ENCODE data around the gene ULK4.
"Not testable (repeated sequence)": the region's sequence is repeated elsewhere in the genome, so short reads cannot be mapped to it uniquely, and the experiment has no call there.

The ULK4 gene

GRCh38 chr3:41701191-41701698, 260.7 kb downstream of the ULK4 start:
- DNase-seq (ENCODE audit: low read depth) = no peak
- H3K4me3 ChIP-seq (ENCODE audit: low read depth, low read length) = no peak overlapping the region

GRCh38 chr3:41700155-41700554, 261.7 kb downstream of the ULK4 start:
- no peak overlapping the region for H3K4me3 ChIP-seq (ENCODE audit: low read depth, low read length)
- no peak for DNase-seq (ENCODE audit: low read depth)

GRCh38 chr3:41698898-41699297, 263.0 kb downstream of the ULK4 start:
- H3K4me3 ChIP-seq (ENCODE audit: low read depth, low read length) = no peak overlapping the region
- DNase-seq (ENCODE audit: low read depth) = no peak

DNA sequence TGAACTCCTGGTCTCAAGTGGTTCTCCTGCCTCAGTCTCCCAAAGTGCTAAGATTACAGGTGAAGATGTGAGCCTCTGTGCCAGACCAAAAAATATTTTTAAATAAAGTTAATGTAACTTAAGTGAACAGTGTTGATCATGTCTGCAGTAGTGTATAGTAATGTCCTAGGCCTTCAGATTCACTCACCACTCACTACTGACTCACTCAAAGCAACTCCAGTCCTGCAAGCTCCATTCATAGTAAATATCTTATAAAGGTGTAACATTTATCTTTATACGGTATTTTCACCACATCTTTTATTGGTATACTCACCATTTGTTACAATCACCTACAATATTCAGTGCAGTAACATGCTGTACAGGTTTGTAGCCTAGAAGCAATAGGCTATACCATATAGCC, 264.2 kb downstream of the ULK4 start:
- DNase-seq (ENCODE audit: low read depth) = no peak

DNA sequence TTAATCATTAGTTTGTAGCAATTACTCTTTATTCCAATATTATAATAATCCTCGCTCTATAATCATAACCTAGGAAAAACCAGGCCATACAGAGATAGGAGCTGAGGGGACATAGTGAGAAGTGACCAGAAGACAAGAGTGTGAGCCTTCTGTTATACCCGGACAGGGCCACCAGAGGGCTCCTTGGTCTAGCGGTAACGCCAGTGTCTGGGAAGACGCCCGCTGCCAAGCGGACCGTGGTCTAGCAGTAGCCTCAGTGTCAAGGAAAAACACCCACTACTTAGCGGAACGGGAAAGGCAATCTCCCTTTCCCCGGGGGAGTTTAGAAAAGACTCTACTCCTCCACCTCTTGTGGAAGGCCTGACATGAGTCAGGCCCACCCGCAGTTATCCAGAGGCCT, 266.1 kb downstream of the ULK4 start:
- DNase-seq (ENCODE audit: low read depth); H3K4me3 ChIP-seq (ENCODE audit: low read depth, low read length): not testable (repeated sequence)

More for the DNA sequence above, 264.2 kb downstream of the ULK4 start:
- no peak overlapping the region for H3K4me3 ChIP-seq (ENCODE audit: low read depth, low read length)

- DNase-seq (ENCODE audit: low read depth) = no peak
- H3K4me3 ChIP-seq (ENCODE audit: low read depth, low read length) = no peak overlapping the region
These were observed 268.1 kb downstream of the ULK4 start for GRCh38 chr3:41693799-41694198.

- no peak for DNase-seq (ENCODE audit: low read depth)
- no peak overlapping the region for H3K4me3 ChIP-seq (ENCODE audit: low read depth, low read length)
These were observed 270.9 kb downstream of the ULK4 start for GRCh38 chr3:41690766-41691563.

GRCh38 chr3:41688595-41689380, 273.1 kb downstream of the ULK4 start:
- no peak overlapping the region for H3K4me3 ChIP-seq (ENCODE audit: low read depth, low read length)
- DNase-seq (ENCODE audit: low read depth) = no peak

- DNase-seq (ENCODE audit: low read depth) = no peak
- H3K4me3 ChIP-seq (ENCODE audit: low read depth, low read length) = no peak overlapping the region
These were observed 276.8 kb downstream of the ULK4 start for GRCh38 chr3:41684797-41685735.

DNA sequence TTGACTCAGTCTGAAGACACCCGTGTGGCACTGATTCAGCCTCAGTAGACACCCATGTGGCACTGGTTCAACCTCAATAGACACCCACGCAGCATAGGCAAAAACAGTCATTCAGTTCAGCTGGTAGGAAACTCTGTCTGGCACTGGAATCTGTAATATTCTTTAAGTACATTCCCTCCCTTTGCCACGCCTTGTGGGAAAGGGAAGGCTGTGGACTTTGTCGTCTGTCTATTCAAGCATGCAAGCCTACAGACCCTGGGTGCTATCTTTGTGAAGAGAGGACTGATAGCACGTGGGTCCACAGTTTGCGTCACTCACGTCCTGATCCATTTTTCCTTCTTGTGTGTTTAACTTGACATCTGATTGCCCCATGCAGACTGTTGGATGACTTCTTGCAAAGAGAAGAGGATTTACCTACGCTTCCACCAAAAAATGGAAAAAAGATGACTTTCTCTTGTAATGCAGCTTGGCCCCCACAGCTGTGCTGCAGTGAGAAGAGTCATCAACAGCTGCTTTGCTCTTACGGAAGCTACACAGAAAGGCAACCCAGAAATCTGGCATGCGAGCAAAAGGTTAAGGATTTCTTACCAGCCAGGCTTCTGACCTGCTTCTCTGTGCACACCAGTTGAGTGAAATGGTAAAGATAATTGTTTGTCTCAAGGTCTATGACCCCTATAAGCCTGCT, 278.1 kb downstream of the ULK4 start:
- no peak overlapping the region for H3K4me3 ChIP-seq (ENCODE audit: low read depth, low read length)
- DNase-seq (ENCODE audit: low read depth) = no peak

DNA sequence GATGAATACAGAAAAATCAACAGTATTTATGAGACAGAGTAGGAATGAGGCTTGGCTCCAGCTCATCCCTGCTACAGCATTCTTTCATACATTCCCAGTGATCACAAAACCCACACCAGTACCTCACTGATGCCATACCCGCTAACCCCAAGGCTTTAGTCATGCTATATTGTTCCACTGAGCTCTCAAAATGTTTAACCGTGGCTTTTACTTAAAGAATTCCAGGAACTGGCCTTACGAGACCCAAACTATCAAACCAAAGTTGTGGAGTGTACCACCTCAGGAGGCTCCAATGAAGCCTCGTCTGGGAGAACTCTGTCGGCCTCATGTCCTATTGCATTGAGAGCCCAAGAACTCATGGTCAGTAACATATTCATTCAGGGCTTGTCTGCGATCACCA, 278.9 kb downstream of the ULK4 start:
- peak; percentile 77 for DNase-seq (ENCODE audit: low read depth)
- H3K4me3 ChIP-seq (ENCODE audit: low read depth, low read length) = no peak overlapping the region

GRCh38 chr3:41682382-41682781, 279.5 kb downstream of the ULK4 start:
- no peak overlapping the region for H3K4me3 ChIP-seq (ENCODE audit: low read depth, low read length)
- DNase-seq (ENCODE audit: low read depth) = no peak

DNA sequence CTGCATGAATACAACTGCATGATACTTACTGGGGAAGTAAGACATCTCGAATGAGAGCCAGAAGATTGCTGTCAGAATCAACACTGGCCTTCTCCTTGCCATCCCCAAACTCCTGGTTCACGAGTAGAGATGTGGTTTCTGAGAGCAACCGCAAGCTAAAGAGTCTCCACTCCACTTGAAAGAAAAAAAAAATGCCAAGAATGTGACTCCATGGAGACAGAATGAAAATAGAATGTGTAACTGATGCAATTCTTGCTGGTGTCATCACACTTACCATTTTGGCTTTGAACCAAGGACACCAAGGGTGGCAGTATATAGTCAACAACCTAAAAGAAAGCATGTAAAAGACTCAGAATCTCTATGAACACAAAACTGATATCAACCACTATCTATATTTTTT, 280.4 kb downstream of the ULK4 start:
- DNase-seq (ENCODE audit: low read depth) = peak; percentile 91
- H3K4me3 ChIP-seq (ENCODE audit: low read depth, low read length) = no peak overlapping the region

DNA sequence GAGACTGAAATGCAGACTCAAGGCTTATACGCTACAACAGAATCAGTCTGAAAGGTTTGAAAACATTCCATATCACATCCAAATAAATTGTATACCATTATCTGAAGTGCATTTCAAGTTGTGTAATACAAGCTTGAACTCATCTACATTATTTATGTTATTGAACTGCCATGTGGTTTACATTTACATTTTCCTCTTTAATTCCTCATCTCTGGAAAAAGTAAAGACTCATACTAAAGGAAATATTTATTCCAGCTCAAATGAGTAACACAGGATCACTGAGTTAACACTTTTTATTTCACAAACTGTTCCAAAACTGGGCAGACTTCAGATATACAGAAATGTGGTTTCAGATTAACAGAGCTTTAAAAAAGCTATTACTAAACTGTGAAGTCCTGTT, 282.5 kb downstream of the ULK4 start:
- no peak for DNase-seq (ENCODE audit: low read depth)
- H3K4me3 ChIP-seq (ENCODE audit: low read depth, low read length) = no peak overlapping the region

DNA sequence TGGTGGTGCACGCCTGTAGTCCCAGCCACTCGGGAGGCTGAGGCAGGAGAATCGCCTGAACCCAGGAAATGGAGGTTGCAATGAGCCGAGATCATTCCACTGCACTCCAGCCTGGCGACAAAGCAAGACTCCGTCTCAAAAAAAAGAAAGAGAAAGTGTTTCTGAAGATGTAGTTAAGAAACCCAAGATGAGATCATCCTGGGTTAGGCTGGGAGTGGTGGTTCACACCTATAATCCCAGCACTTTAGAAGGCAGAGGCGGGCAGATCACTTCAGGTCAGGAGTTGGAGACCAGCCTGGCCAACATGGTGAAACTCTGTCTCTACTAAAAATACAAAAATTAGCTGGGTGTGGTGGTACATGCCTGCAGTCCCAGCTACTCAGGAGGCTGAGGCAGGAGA, 286.8 kb downstream of the ULK4 start:
- DNase-seq (ENCODE audit: low read depth); H3K4me3 ChIP-seq (ENCODE audit: low read depth, low read length): not testable (repeated sequence)

GRCh38 chr3:41674449-41674848, 287.5 kb downstream of the ULK4 start:
- H3K4me3 ChIP-seq (ENCODE audit: low read depth, low read length) = no peak overlapping the region
- DNase-seq (ENCODE audit: low read depth) = no peak

- no peak for DNase-seq (ENCODE audit: low read depth)
These were observed 288.3 kb downstream of the ULK4 start for GRCh38 chr3:41673650-41674049.

GRCh38 chr3:41668379-41668778, 293.5 kb downstream of the ULK4 start:
- H3K4me3 ChIP-seq (ENCODE audit: low read depth, low read length) = no peak overlapping the region
- DNase-seq (ENCODE audit: low read depth) = no peak

More at GRCh38 chr3:41673650-41674049, 288.3 kb downstream of the ULK4 start:
- no peak overlapping the region for H3K4me3 ChIP-seq (ENCODE audit: low read depth, low read length)

DNA sequence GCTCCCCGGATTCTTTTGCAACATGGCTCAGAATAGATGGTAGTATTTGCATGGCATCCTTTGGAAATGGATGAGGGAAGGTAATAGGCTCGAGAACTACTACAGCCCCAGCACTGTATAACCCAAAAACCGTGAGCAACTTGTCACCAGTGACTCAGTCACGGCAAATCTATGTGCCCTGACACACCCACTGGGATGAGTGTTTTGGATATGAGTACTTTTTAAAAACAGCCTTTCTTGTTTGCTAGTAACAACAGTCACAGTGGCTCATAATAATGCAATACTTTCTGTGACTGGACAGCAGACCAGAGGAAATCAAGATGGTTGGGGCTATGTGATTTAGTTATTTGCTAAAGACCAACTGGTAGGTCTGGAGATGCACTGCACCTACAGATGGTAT, 299.6 kb downstream of the ULK4 start:
- H3K4me3 ChIP-seq (ENCODE audit: low read depth, low read length) = no peak overlapping the region
- no peak for DNase-seq (ENCODE audit: low read depth)

Measured in skeletal muscle cell (primary cell).